K562 (cell line): ENCODE data around the gene CXorf65. TPM values are rescaled to one million over a fixed set of nuclear protein-coding genes. Genes with fewer than 3 reads are reported as not detected.
A peak's percentile ranks its signal among the peaks of the same experiment; 100 is the strongest.

Experiments used
- SPI1 ChIP-seq: IDR thresholded peaks from 2 replicates; pipeline ENCODE4 v1.6.1; 2011; ENCODE audit warnings: low read depth, low read length, control low read depth, borderline replicate concordance
- ZNF217 ChIP-seq: sonication (generic); formaldehyde crosslinking; IDR thresholded peaks from 2 replicates; pipeline ENCODE4 v1.8.0; 2022; ENCODE audit warnings: mild to moderate bottlenecking, missing genetic modification reagents
- polyA plus RNA-seq, 8 experiments: library from polyadenylated mRNA; depleted of rRNA in 4 of 8; stranded (reverse) in 5 of 8; unstranded in 3 of 8; fragments of >200 nt; fragmentation: Nextera tagmentation in 2 of 8; fragmentation: Illumina TruSeq in 1 of 8; extraction: Ambion mirVana in 2 of 8; extraction: Trizol in 1 of 8; gene quantifications; 2 replicates each; pipeline versions ENCODE4 v1.2.1 to v1.2.3, GENCODE V29; 2011 to 2014; ENCODE audit warnings: inconsistent platforms in 1 of 8, missing spikeins in 1 of 8
- total RNA-seq, 7 experiments: library from RNA; depleted of rRNA in 6 of 7; stranded (reverse); fragments of >200 nt in 6 of 7; fragmentation: Illumina TruSeq in 2 of 7; extraction: Trizol in 2 of 7; gene quantifications; 2 replicates each; pipeline versions ENCODE4 v1.2.1 to v1.2.3, GENCODE V29; 2011 to 2021; ENCODE audit warnings: low replicate concordance in 1 of 7
- TF ChIP-seq, protein P1 (sequence below), 3 experiments: IDR thresholded peaks in 2 of 3; conservative IDR thresholded peaks in 1 of 3; 2 replicates each; pipeline ENCODE4 v1.5.1; 2011 to 2012; ENCODE audit warnings: low read length in 3 of 3, mild to moderate bottlenecking in 3 of 3, control low read depth in 2 of 3, improper control_type of control experiment in 1 of 3, inconsistent platforms in 1 of 3, low read depth in 1 of 3, mixed read lengths in 1 of 3, moderate library complexity in 1 of 3; ENCODE audit not compliant: insufficient read depth in 2 of 3
- TF ChIP-seq, protein P2 (sequence below): fragments of 200-800 bp; sonication (Bioruptor generic); IDR thresholded peaks from 2 replicates; pipeline ENCODE4 v1.6.1; 2017; ENCODE audit warnings: missing genetic modification characterization, missing compliant biosample characterization
- TF ChIP-seq, protein P3 (sequence below): IDR thresholded peaks from 2 replicates; pipeline ENCODE4 v1.6.1; 2011; ENCODE audit warnings: borderline replicate concordance, low read depth, mild to moderate bottlenecking, moderate library complexity, low read length; ENCODE audit not compliant: insufficient read depth, poor library complexity, severe bottlenecking

Gene CXorf65
- total and polyA plus RNA-seq, 9 of the 15 experiments (the other 6 are each of a cell fraction or from before 2014, with no cell fraction given): 1.4 to 8.4 (median 2.9) TPM

DNA sequence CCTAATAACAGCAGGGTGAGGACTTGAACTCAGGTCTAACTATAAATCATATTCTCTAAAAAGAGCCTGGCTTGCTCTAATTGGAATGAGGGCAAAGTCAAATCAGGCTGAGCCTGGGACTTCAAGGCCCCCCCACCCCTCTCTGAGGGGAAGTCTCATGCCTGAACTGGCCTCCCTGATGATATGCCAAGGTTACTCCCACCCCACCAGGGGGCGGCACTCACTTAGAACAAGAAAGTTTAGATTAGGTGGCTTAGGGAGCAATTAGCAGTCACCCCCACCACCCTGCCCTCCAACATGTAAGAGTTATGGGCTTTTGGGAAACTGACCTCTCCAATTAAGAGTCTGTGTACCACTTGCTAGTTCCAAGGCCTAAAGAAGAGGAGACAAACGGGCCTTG lies 8.2 kb downstream of the CXorf65 start (continued):
- TF ChIP-seq, protein P1, sequence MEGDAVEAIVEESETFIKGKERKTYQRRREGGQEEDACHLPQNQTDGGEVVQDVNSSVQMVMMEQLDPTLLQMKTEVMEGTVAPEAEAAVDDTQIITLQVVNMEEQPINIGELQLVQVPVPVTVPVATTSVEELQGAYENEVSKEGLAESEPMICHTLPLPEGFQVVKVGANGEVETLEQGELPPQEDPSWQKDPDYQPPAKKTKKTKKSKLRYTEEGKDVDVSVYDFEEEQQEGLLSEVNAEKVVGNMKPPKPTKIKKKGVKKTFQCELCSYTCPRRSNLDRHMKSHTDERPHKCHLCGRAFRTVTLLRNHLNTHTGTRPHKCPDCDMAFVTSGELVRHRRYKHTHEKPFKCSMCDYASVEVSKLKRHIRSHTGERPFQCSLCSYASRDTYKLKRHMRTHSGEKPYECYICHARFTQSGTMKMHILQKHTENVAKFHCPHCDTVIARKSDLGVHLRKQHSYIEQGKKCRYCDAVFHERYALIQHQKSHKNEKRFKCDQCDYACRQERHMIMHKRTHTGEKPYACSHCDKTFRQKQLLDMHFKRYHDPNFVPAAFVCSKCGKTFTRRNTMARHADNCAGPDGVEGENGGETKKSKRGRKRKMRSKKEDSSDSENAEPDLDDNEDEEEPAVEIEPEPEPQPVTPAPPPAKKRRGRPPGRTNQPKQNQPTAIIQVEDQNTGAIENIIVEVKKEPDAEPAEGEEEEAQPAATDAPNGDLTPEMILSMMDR (IDR thresholded peaks at IDR 0.05 in 2 of 3, conservative IDR thresholded peaks at IDR 0.05 in 1 of 3; ENCODE audit: insufficient read depth in 2 of 3, low read depth in 1 of 3, low read length in 3 of 3): peak; percentile 69 to 73 (median 72)
- TF ChIP-seq, protein P2, sequence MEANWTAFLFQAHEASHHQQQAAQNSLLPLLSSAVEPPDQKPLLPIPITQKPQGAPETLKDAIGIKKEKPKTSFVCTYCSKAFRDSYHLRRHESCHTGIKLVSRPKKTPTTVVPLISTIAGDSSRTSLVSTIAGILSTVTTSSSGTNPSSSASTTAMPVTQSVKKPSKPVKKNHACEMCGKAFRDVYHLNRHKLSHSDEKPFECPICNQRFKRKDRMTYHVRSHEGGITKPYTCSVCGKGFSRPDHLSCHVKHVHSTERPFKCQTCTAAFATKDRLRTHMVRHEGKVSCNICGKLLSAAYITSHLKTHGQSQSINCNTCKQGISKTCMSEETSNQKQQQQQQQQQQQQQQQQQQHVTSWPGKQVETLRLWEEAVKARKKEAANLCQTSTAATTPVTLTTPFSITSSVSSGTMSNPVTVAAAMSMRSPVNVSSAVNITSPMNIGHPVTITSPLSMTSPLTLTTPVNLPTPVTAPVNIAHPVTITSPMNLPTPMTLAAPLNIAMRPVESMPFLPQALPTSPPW (CRISPR knock-in tag): peak; percentile 73
- TF ChIP-seq, protein P3, sequence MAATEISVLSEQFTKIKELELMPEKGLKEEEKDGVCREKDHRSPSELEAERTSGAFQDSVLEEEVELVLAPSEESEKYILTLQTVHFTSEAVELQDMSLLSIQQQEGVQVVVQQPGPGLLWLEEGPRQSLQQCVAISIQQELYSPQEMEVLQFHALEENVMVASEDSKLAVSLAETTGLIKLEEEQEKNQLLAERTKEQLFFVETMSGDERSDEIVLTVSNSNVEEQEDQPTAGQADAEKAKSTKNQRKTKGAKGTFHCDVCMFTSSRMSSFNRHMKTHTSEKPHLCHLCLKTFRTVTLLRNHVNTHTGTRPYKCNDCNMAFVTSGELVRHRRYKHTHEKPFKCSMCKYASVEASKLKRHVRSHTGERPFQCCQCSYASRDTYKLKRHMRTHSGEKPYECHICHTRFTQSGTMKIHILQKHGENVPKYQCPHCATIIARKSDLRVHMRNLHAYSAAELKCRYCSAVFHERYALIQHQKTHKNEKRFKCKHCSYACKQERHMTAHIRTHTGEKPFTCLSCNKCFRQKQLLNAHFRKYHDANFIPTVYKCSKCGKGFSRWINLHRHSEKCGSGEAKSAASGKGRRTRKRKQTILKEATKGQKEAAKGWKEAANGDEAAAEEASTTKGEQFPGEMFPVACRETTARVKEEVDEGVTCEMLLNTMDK: peak; percentile 60
- peak; percentile 49; the same call in 1 of the 2 replicates for TF ChIP-seq SPI1
- TF ChIP-seq ZNF217 (CRISPR knock-in tag): no peak
